Endothelial cell (in vitro differentiated cells): ENCODE results near the gene EP400. TPM values are rescaled to one million over a fixed set of nuclear protein-coding genes. Genes with fewer than 3 reads are reported as not detected.

ENCODE experiments used
- DNase-seq: peaks from one replicate; pipeline ENCODE4 v3.0.0; 2021; ENCODE audit warnings: low spot score
- H3K27ac Mint-ChIP-seq: one replicate; pipeline ENCODE4 v1.8.0; 2021; ENCODE audit warnings: mixed read lengths, inconsistent platforms; ENCODE audit not compliant: unreplicated experiment
- H3K27me3 Mint-ChIP-seq: one replicate; pipeline ENCODE4 v1.8.0; 2021; ENCODE audit warnings: mild to moderate bottlenecking, moderate library complexity, mixed read lengths, inconsistent platforms; ENCODE audit not compliant: unreplicated experiment
- H3K36me3 Mint-ChIP-seq: one replicate; pipeline ENCODE4 v1.8.0; 2021; ENCODE audit warnings: mild to moderate bottlenecking, low read depth, mixed read lengths, inconsistent platforms; ENCODE audit not compliant: unreplicated experiment
- H3K4me1 Mint-ChIP-seq: one replicate; pipeline ENCODE4 v1.8.0; 2021; ENCODE audit warnings: mild to moderate bottlenecking, mixed read lengths, inconsistent platforms; ENCODE audit not compliant: unreplicated experiment
- H3K4me3 Mint-ChIP-seq: one replicate; pipeline ENCODE4 v1.8.0; 2021; ENCODE audit warnings: mild to moderate bottlenecking, mixed read lengths, inconsistent platforms; ENCODE audit not compliant: unreplicated experiment
- H3K9me3 Mint-ChIP-seq: one replicate; pipeline ENCODE4 v1.8.0; 2021; ENCODE audit warnings: mixed read lengths, inconsistent platforms; ENCODE audit not compliant: unreplicated experiment
- total RNA-seq: library from RNA; stranded (reverse); fragmentation: NEBNext Ultra II Directional; extraction: Animal tissue kit (Norgen Biotek cat#: 25700); gene quantifications from one replicate; pipeline ENCODE4 v1.2.1, GENCODE V29; 2021; ENCODE audit not compliant: unreplicated experiment
- TF ChIP-seq, protein P1 (sequence below): fragments of 200-600 bp; sonication (generic); IDR thresholded peaks from one replicate; pipeline ENCODE4 v1.5.0; 2021; ENCODE audit warnings: antibody characterized with exemption; ENCODE audit not compliant: unreplicated experiment

The EP400 gene
- total RNA-seq, 1 donor from 2014 or later, result 66.2 TPM

GRCh38 chr12:132061197-132061596 is 111.5 kb downstream of the EP400 start:
- TF ChIP-seq, protein P1, sequence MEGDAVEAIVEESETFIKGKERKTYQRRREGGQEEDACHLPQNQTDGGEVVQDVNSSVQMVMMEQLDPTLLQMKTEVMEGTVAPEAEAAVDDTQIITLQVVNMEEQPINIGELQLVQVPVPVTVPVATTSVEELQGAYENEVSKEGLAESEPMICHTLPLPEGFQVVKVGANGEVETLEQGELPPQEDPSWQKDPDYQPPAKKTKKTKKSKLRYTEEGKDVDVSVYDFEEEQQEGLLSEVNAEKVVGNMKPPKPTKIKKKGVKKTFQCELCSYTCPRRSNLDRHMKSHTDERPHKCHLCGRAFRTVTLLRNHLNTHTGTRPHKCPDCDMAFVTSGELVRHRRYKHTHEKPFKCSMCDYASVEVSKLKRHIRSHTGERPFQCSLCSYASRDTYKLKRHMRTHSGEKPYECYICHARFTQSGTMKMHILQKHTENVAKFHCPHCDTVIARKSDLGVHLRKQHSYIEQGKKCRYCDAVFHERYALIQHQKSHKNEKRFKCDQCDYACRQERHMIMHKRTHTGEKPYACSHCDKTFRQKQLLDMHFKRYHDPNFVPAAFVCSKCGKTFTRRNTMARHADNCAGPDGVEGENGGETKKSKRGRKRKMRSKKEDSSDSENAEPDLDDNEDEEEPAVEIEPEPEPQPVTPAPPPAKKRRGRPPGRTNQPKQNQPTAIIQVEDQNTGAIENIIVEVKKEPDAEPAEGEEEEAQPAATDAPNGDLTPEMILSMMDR, result no peak
- peak overlapping the region; percentile 14 for H3K4me3 Mint-ChIP-seq
- peaks cover 57% of the 10 kb centered on the region for H3K36me3 Mint-ChIP-seq
- peaks cover 11% of the 10 kb centered on the region for H3K4me1 Mint-ChIP-seq
- H3K27me3 Mint-ChIP-seq, result peaks cover 11% of the 10 kb centered on the region
- no peak for DNase-seq
- peak overlapping the region; percentile 62 for H3K27ac Mint-ChIP-seq
- no peaks in the 10 kb centered on the region for H3K9me3 Mint-ChIP-seq

- no peak for DNase-seq
- H3K36me3 Mint-ChIP-seq, result peaks cover 55% of the 10 kb centered on the region
- H3K4me1 Mint-ChIP-seq, result peaks cover 15% of the 10 kb centered on the region
- peak overlapping the region; percentile 28 for H3K4me3 Mint-ChIP-seq
- H3K27ac Mint-ChIP-seq, result no peak overlapping the region
- TF ChIP-seq, protein P1, result no peak
- no peaks in the 10 kb centered on the region for H3K9me3 Mint-ChIP-seq
- peaks cover 11% of the 10 kb centered on the region for H3K27me3 Mint-ChIP-seq
These were observed 112.1 kb downstream of the EP400 start for GRCh38 chr12:132061641-132062430.

DNA sequence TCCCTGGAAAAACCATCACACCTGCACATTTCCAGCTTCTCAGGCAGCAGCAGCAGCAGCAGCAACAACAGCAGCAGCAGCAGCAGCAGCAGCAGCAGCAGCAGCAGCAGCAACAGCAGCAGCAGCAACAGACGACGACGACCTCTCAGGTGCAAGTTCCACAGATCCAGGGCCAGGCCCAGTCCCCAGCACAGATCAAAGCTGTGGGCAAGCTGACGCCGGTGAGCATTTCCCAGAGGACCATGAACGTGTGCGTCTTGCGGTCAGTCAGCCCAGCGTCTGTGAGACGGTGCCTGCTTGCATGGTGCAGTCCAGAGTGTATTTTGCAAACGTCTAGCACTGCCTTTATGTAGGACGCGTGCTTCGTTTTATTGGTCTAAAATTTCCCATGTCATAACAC is 112.7 kb downstream of the EP400 start:
- no peak overlapping the region for H3K4me3 Mint-ChIP-seq
- H3K36me3 Mint-ChIP-seq, result peaks cover 57% of the 10 kb centered on the region
- peaks cover 13% of the 10 kb centered on the region for H3K27me3 Mint-ChIP-seq
- TF ChIP-seq, protein P1, result no peak
- H3K9me3 Mint-ChIP-seq, result no peaks in the 10 kb centered on the region
- no peak overlapping the region for H3K27ac Mint-ChIP-seq
- no peak for DNase-seq
- peaks cover 18% of the 10 kb centered on the region for H3K4me1 Mint-ChIP-seq

DNA sequence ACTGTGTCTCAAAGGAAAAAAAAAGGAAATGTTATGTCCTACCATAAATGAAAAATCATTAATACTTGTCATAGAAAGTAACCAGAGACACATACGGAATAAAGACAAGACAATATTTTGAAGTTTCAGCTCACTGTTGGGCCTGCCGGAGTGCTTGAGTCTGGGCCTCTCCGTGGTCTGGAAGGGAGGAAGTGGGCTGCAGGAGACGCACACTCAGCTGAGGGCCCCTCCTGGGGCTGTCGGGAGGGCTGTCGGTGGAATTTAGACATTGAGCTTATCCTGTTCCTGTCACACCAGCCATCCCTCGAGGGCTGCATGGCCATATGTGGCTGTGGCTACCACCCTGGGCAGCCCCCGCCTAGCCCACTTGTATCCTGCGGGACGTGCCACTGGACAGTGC is 113.7 kb downstream of the EP400 start:
- H3K4me1 Mint-ChIP-seq, result peaks cover 18% of the 10 kb centered on the region
- peaks cover 16% of the 10 kb centered on the region for H3K27me3 Mint-ChIP-seq
- no peak overlapping the region for H3K27ac Mint-ChIP-seq
- DNase-seq, result no peak
- TF ChIP-seq, protein P1, result no peak
- H3K4me3 Mint-ChIP-seq, result no peak overlapping the region
- no peaks in the 10 kb centered on the region for H3K9me3 Mint-ChIP-seq
- H3K36me3 Mint-ChIP-seq, result peaks cover 54% of the 10 kb centered on the region

GRCh38 chr12:132064631-132065030 is 114.9 kb downstream of the EP400 start:
- Mint-ChIP-seq H3K9me3 (no peaks in the 10 kb centered on the region), H3K27ac (no peak overlapping the region), H3K4me1 (peaks cover 18% of the 10 kb centered on the region), H3K36me3 (peaks cover 54% of the 10 kb centered on the region), H3K4me3 (peak overlapping the region; percentile 67), H3K27me3 (peaks cover 16% of the 10 kb centered on the region)
- TF ChIP-seq, protein P1, result no peak
- no peak for DNase-seq
